HepG2 (cell line): ENCODE results near the gene DHX8. TPM values are rescaled to one million over a fixed set of nuclear protein-coding genes. Genes with fewer than 3 reads are reported as not detected.

Experiments
- ARHGAP35 ChIP-seq: sonication (generic); formaldehyde crosslinking; IDR thresholded peaks from 2 replicates; pipeline ENCODE4 v1.9.0; 2022; ENCODE audit warnings: mild to moderate bottlenecking, inconsistent platforms, moderate library complexity, missing genetic modification reagents, borderline replicate concordance
- CBX5 ChIP-seq: sonication (generic); formaldehyde crosslinking; IDR thresholded peaks from 2 replicates; pipeline ENCODE4 v1.4.0; 2020; ENCODE audit warnings: missing genetic modification reagents, borderline replicate concordance
- CCDC6 ChIP-seq: sonication (generic); formaldehyde crosslinking; IDR thresholded peaks from 2 replicates; pipeline ENCODE4 v1.8.1; 2022; ENCODE audit warnings: mild to moderate bottlenecking, missing genetic modification reagents, moderate library complexity
- FOXO4 ChIP-seq: sonication (generic); formaldehyde crosslinking; conservative IDR thresholded peaks from 2 replicates; pipeline ENCODE4 v1.8.1; 2023; ENCODE audit warnings: missing genetic modification reagents
- HNF1A ChIP-seq, 2 experiments: sonication (generic) in 1 of 2; formaldehyde crosslinking in 1 of 2; IDR thresholded peaks; 2 replicates each; pipeline versions ENCODE4 v1.4.0 to v1.6.1; 2016 to 2020; ENCODE audit warnings: borderline replicate concordance in 1 of 2, low read depth in 1 of 2, mild to moderate bottlenecking in 1 of 2, missing genetic modification reagents in 1 of 2
- HOXA3 ChIP-seq: sonication (generic); formaldehyde crosslinking; IDR thresholded peaks from 2 replicates; pipeline ENCODE4 v1.5.0; 2020; ENCODE audit warnings: missing genetic modification reagents
- MLX ChIP-seq: IDR thresholded peaks from 2 replicates; pipeline ENCODE4 v1.6.1; 2016
- NFE2L2 ChIP-seq: fragments of 150-350 bp; IDR thresholded peaks from 2 replicates; pipeline ENCODE4 v1.6.1; 2014; ENCODE audit warnings: low read length
- REPIN1 ChIP-seq: sonication (generic); formaldehyde crosslinking; IDR thresholded peaks from 2 replicates; pipeline ENCODE4 v1.8.0; 2022; ENCODE audit warnings: missing genetic modification reagents, low read depth, mild to moderate bottlenecking, borderline replicate concordance
- WIZ ChIP-seq: sonication (generic); formaldehyde crosslinking; IDR thresholded peaks from 2 replicates; pipeline ENCODE4 v1.5.1; 2020; ENCODE audit warnings: mild to moderate bottlenecking, missing genetic modification reagents
- ZBTB42 ChIP-seq: sonication (generic); formaldehyde crosslinking; IDR thresholded peaks from 2 replicates; pipeline ENCODE4 v1.5.0; 2020; ENCODE audit warnings: mild to moderate bottlenecking, missing genetic modification reagents
- ZBTB7B ChIP-seq: sonication (generic); formaldehyde crosslinking; IDR thresholded peaks from 2 replicates; pipeline ENCODE4 v1.4.0; 2020; ENCODE audit warnings: missing genetic modification reagents
- ZHX1 ChIP-seq: sonication (generic); formaldehyde crosslinking; IDR thresholded peaks from 2 replicates; pipeline ENCODE4 v1.8.1; 2022; ENCODE audit warnings: low read depth, mild to moderate bottlenecking, missing genetic modification reagents
- ZNF281 ChIP-seq: sonication (generic); formaldehyde crosslinking; IDR thresholded peaks from 2 replicates; pipeline ENCODE4 v1.4.0; 2020; ENCODE audit warnings: missing genetic modification reagents, borderline replicate concordance
- ZZZ3 ChIP-seq: sonication (generic); formaldehyde crosslinking; IDR thresholded peaks from 2 replicates; pipeline ENCODE4 v1.4.0; 2020; ENCODE audit warnings: missing genetic modification reagents, mild to moderate bottlenecking, borderline replicate concordance
- polyA plus RNA-seq, 8 experiments: library from polyadenylated mRNA; depleted of rRNA in 3 of 8; stranded (reverse) in 7 of 8; unstranded in 1 of 8; fragments of >200 nt; fragmentation: Illumina TruSeq in 4 of 8; extraction: Trizol in 4 of 8; gene quantifications; 2 replicates each; pipeline versions ENCODE4 v1.2.1 to v1.2.3, GENCODE V29; 2011 to 2016; ENCODE audit warnings: low read depth in 4 of 8, missing spikeins in 1 of 8, mixed read lengths in 1 of 8; ENCODE audit not compliant: insufficient read depth in 1 of 8
- total RNA-seq, 5 experiments: library from RNA; depleted of rRNA; stranded (reverse); fragments of >200 nt; fragmentation: Illumina TruSeq; extraction: Trizol; gene quantifications; 2 replicates each; pipeline ENCODE4 v1.2.3, GENCODE V29; 2016; ENCODE audit warnings: low read depth in 1 of 5

DHX8 gene
- total and polyA plus RNA-seq, 2 of the 13 experiments (the other 11 are each of a cell fraction or from before 2014, with no cell fraction given), result 24.8 to 48.9 TPM

DNA sequence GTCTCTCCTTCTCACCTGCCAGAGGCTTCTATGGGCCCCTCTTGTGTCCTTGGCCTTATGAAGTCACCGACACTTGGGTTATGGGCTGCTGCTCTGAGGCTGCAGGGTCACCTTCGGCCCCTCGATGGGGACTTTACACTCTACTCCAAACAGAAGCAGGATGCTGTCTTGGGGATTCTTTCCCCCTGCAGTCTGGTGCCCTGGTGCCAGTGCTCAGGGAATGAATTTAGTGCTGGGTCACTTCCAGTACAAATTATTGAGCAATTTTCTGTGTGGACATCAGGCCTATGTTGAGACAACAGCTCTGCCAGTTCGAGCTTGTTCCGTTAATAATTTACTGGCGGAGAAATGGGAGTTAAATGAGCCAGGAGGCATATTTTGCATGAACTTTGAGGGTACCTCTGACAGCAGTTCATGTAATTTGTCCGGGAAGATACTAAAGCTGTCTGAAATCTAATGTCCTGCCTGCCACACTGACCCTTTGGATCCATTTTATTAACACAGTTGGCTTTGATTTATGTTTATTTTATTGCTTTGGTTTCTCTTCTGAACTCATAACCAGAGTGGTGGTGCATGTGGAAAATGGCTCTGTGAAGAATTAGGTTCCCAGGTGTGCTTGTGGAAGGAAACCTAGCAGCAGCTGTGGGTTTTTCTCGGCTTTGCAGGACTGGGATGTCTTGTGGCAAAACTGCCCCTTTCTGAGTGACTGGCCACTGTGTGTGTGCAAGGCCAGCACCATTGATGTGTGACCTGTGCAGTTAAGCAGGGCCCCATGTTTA, 34.1 kb upstream of the DHX8 start (continued):
- TF ChIP-seq MLX (CRISPR knock-in tag) (peak; percentile 61; the same call in 1 of the 2 replicates), HOXA3 (CRISPR knock-in tag) (peak; percentile 91), ARHGAP35 (CRISPR knock-in tag) (no peak), NFE2L2 (peak; percentile 80), REPIN1 (peak; percentile 94; the same call in 1 of the 2 replicates), FOXO4 (CRISPR knock-in tag) (no peak), ZZZ3 (CRISPR knock-in tag) (no peak), ZBTB42 (CRISPR knock-in tag) (no peak; the same call in 1 of the 2 replicates), ZNF281 (peak; percentile 11; the same call in 1 of the 2 replicates), HNF1A (IDR thresholded peaks at IDR 0.05; ENCODE audit: low read depth) (peak; percentile 97), HNF1A (CRISPR knock-in tag; IDR thresholded peaks at IDR 0.05; ENCODE audit: borderline replicate concordance) (peak; percentile 98), ZHX1 (CRISPR knock-in tag) (peak; percentile 42; the same call in 1 of the 2 replicates), CBX5 (CRISPR knock-in tag) (peak; percentile 92; the same call in 1 of the 2 replicates), WIZ (CRISPR knock-in tag) (no peak), ZBTB7B (CRISPR knock-in tag) (peak; percentile 73), CCDC6 (CRISPR knock-in tag) (peak; percentile 79)
